CD4-positive, alpha-beta T cell (primary cell): ENCODE data around the gene TMEM164. TPM values are rescaled to one million over a fixed set of nuclear protein-coding genes. Genes with fewer than 3 reads are reported as not detected.

ENCODE experiments used
- ATAC-seq: fragments of 200-7000 bp; cut with Tn5 transposase; one replicate; pipeline ENCODE4 v1.10.0; 2022; ENCODE audit warnings: mild to moderate bottlenecking; ENCODE audit not compliant: poor library complexity
- CTCF ChIA-PET: fragments of 350-600 bp; sonication (Branson Sonifier 250); formaldehyde crosslinking; loops from one replicate; lab custom pipeline; 2021; ENCODE audit warnings: antibody characterized with exemption, inconsistent platforms; lab: Charles Lee
- POLR2A ChIA-PET: fragments of 350-600 bp; sonication (Branson Sonifier 250); formaldehyde crosslinking; loops from one replicate; lab custom pipeline; 2021; ENCODE audit warnings: antibody characterized with exemption, inconsistent platforms; lab: Charles Lee
- DNase-seq, 14 experiments: peaks; one replicate each; pipeline ENCODE4 v3.0.0-alpha.2; 2013 to 2020; ENCODE audit warnings: mixed read lengths in 2 of 14
- H3K27ac ChIP-seq, 2 donors: one replicate each; pipeline versions ENCODE4 v1.5.1 to v1.7.0; 2013; ENCODE audit warnings: low read length in 2 of 2, low read depth in 1 of 2, mild to moderate bottlenecking in 1 of 2
- H3K27me3 ChIP-seq, 2 experiments: 1 replicate in 1 of 2; 2 replicates in 1 of 2; pipeline versions ENCODE4 v1.6.1 to v1.7.0; 2013; ENCODE audit warnings: low read length in 2 of 2, control low read depth in 1 of 2, mild to moderate bottlenecking in 1 of 2, moderate library complexity in 1 of 2; ENCODE audit not compliant: insufficient read depth in 2 of 2, control insufficient read depth in 1 of 2
- H3K36me3 ChIP-seq: one replicate; pipeline ENCODE4 v1.6.1; 2013; ENCODE audit warnings: low read length, control low read depth; ENCODE audit not compliant: insufficient read depth
- H3K4me1 ChIP-seq: one replicate; pipeline ENCODE4 v1.6.1; 2013; ENCODE audit warnings: low read length, control low read depth; ENCODE audit not compliant: insufficient read depth
- H3K4me3 ChIP-seq: one replicate; pipeline ENCODE4 v1.5.1; 2013; ENCODE audit warnings: mild to moderate bottlenecking, low read length, moderate library complexity
- H3K9me3 ChIP-seq, 2 experiments: 1 replicate in 1 of 2; 2 replicates in 1 of 2; pipeline versions ENCODE4 v1.6.1 to v1.7.0; 2013; ENCODE audit warnings: low read length in 2 of 2, mild to moderate bottlenecking in 2 of 2, control low read depth in 1 of 2, moderate library complexity in 1 of 2; ENCODE audit not compliant: control insufficient read depth in 1 of 2, insufficient read depth in 1 of 2
- H3K27ac Mint-ChIP-seq: one replicate; pipeline ENCODE4 v1.8.0; 2020; ENCODE audit warnings: mixed read lengths
- H3K27me3 Mint-ChIP-seq: one replicate; pipeline ENCODE4 v1.8.0; 2021; ENCODE audit warnings: mixed read lengths
- H3K36me3 Mint-ChIP-seq: one replicate; pipeline ENCODE4 v1.8.0; 2021; ENCODE audit warnings: low read depth, mixed read lengths
- H3K4me1 Mint-ChIP-seq: one replicate; pipeline ENCODE4 v1.8.0; 2021; ENCODE audit warnings: low read depth, mixed read lengths
- H3K4me3 Mint-ChIP-seq: one replicate; pipeline ENCODE4 v1.8.0; 2020; ENCODE audit warnings: mild to moderate bottlenecking, mixed read lengths
- H3K9me3 Mint-ChIP-seq: one replicate; pipeline ENCODE4 v1.8.0; 2020; ENCODE audit warnings: mixed read lengths
- intact Hi-C, 2 experiments: fragments of 100-400 bp; cut with DNase I in 1 of 2; cut with micrococcal nuclease in 1 of 2; formaldehyde crosslinking; loops; one replicate each; pipeline versions ENCODE4 v1.15.1 to v1.9.0; 2023 to 2025; cut with DNase I, micrococcal nuclease
- total RNA-seq, 174 experiments: library from RNA in 2 of 174; stranded (reverse) in 2 of 174; gene quantifications; one replicate each; pipeline ENCODE4 v1.2.3 and lab custom pipeline; 2021 to 2026
- TF ChIP-seq, protein P1 (sequence below): fragments of 200-600 bp; IDR thresholded peaks from one replicate; pipeline ENCODE4 v1.8.0; 2022; ENCODE audit warnings: antibody characterized with exemption, mild to moderate bottlenecking

TMEM164 gene
- total RNA-seq, 2 experiments from 2014 or later, result 11.1 to 13.4 TPM

- H3K9me3 ChIP-seq, result no peaks in the 10 kb centered on the region
- H3K27me3 ChIP-seq, result no peaks in the 10 kb centered on the region
- no peaks in the 10 kb centered on the region for H3K36me3 ChIP-seq
- TF ChIP-seq, protein P1, sequence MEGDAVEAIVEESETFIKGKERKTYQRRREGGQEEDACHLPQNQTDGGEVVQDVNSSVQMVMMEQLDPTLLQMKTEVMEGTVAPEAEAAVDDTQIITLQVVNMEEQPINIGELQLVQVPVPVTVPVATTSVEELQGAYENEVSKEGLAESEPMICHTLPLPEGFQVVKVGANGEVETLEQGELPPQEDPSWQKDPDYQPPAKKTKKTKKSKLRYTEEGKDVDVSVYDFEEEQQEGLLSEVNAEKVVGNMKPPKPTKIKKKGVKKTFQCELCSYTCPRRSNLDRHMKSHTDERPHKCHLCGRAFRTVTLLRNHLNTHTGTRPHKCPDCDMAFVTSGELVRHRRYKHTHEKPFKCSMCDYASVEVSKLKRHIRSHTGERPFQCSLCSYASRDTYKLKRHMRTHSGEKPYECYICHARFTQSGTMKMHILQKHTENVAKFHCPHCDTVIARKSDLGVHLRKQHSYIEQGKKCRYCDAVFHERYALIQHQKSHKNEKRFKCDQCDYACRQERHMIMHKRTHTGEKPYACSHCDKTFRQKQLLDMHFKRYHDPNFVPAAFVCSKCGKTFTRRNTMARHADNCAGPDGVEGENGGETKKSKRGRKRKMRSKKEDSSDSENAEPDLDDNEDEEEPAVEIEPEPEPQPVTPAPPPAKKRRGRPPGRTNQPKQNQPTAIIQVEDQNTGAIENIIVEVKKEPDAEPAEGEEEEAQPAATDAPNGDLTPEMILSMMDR, result no peak
- H3K27me3 Mint-ChIP-seq, result no peaks in the 10 kb centered on the region
- H3K36me3 Mint-ChIP-seq, result no peaks in the 10 kb centered on the region
- no peaks in the 10 kb centered on the region for H3K4me1 ChIP-seq
- intact Hi-C loops, result no loop called here
- CTCF ChIA-PET, result no interaction called here
- H3K4me3 Mint-ChIP-seq, result no peak overlapping the region
- no peak for ATAC-seq
- no peak overlapping the region for H3K27ac ChIP-seq
- POLR2A ChIA-PET, result no interaction called here
- no peak for DNase-seq
- no peak overlapping the region for H3K27ac Mint-ChIP-seq
- H3K4me3 ChIP-seq, result no peak overlapping the region
- H3K9me3 Mint-ChIP-seq, result no peaks in the 10 kb centered on the region
- H3K4me1 Mint-ChIP-seq, result no peaks in the 10 kb centered on the region
Measured at GRCh38 chrX:110131031-110131430, 128.1 kb downstream of the TMEM164 start.

DNA sequence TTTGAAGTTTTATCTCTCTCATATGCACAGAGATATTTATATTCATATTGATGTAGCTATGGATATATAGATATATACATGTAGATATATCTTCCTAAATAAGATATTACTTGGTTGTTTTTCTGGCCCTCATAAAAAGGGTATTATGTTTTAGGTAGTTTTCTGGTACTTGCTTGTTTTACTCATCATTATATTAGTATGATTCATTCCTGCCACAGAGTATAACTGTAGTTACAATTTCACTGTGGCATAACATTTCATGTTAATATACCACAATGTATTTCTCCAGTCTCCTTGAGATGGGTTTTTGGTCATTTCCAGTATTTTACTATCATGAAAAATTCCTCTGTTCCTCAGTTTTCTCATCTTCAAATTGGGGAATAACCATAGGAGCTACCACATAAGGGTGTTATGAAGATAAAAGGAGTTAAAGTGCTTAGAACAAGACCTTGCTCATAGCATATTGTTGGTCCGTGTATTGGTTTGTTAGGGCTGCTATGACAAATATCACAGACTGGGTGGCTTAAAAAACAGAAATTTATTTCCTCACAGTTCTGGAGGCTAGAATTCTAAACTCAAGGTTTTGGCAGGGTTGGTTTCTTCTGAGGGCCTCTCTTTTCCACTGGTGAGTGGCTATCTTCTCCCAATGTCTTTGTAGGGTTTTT is 129.7 kb downstream of the TMEM164 start:
- Mint-ChIP-seq H3K27ac (no peak overlapping the region), H3K27me3 (no peaks in the 10 kb centered on the region), H3K4me1 (no peaks in the 10 kb centered on the region), H3K4me3 (no peak overlapping the region), H3K9me3 (no peaks in the 10 kb centered on the region), H3K36me3 (no peaks in the 10 kb centered on the region)
- Histone ChIP-seq H3K27me3 (no peaks in the 10 kb centered on the region), H3K4me3 (no peak overlapping the region), H3K27ac (no peak overlapping the region), H3K36me3 (no peaks in the 10 kb centered on the region), H3K9me3 (no peaks in the 10 kb centered on the region), H3K4me1 (no peaks in the 10 kb centered on the region)
- ATAC-seq (no peak), DNase-seq (no peak)
- ChIA-PET CTCF (no interaction called here), POLR2A (no interaction called here)
- TF ChIP-seq, protein P1, result no peak
- intact Hi-C loops, result no loop called here

GRCh38 chrX:110133735-110134370 is 130.9 kb downstream of the TMEM164 start:
- Histone ChIP-seq H3K4me1 (no peaks in the 10 kb centered on the region), H3K36me3 (no peaks in the 10 kb centered on the region), H3K4me3 (no peak overlapping the region), H3K9me3 (no peaks in the 10 kb centered on the region), H3K27ac (no peak overlapping the region), H3K27me3 (no peaks in the 10 kb centered on the region)
- ChIA-PET POLR2A (no interaction called here), CTCF (interaction anchor here (1.1 kb wide), 1 partner anchor 13 kb away, joined by 4 read pairs; no protein-coding TSS in a partner anchor)
- Mint-ChIP-seq H3K27me3 (no peaks in the 10 kb centered on the region), H3K27ac (no peak overlapping the region), H3K4me3 (no peak overlapping the region), H3K4me1 (no peaks in the 10 kb centered on the region), H3K36me3 (no peaks in the 10 kb centered on the region), H3K9me3 (no peaks in the 10 kb centered on the region)
- ATAC-seq (no peak), DNase-seq (no peak)
- intact Hi-C loops, result no loop called here
- TF ChIP-seq, protein P1, result no peak
